CD4-positive, alpha-beta T cell treated with Interleukin-17A for 4 hours (primary cell): ENCODE data around the gene TBC1D2B.

Experiments
- DNase-seq: peaks from one replicate; pipeline ENCODE4 v3.0.0-alpha.2; 2020; ENCODE audit warnings: mixed read lengths

The TBC1D2B gene

GRCh38 chr15:78077053-78077870 is at the start of gene TBC1D2B:
TSS of gene TBC1D2B (minus strand) at chr15:78077711. CDS start at chr15:78077652, 59 bp downstream.
- DNase-seq = peak; percentile 82

DNA sequence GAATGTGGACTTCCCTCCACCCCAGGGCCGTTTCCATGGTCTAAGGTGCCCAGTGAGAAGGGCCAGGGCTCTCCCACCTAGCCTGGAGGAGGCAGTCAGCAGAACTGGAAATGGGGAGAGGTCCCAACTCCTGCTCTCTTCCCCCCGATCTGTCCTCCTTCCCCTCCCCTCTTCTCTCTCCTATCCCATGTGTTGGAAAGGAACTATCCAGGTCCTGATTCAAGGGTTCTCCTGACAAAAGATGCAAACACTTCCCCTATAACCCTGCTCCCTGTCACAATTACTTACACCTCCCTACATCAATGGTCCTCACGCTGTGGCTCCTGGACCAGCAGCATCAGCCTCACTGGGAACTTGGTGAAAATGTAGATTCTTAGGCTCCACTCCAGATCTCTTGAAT is 47.8 kb upstream of the TBC1D2B start:
- no peak for DNase-seq

- no peak for DNase-seq
Measured at GRCh38 chr15:78120523-78120922, 43.0 kb upstream of the TBC1D2B start.

DNA sequence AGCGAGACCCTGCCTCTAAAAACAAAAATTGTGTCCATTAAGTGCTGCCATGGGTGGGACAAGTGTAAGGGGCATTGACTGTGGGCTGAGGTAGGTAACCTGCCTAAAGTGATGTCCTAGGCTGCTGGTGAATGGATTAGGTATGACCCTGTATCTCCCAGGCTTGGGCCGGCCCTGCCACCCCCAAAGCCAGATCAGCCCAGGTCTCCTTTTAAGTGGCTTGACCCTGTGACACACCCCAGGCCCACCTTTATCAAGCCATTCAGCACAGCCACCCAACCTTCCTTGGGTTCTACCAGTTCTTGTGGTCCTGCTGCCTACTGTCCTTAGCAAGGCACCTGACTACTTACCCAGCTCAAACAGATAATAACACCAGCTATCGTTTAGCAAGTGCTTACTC is 35.0 kb upstream of the TBC1D2B start:
- DNase-seq = no peak

- no peak for DNase-seq
Measured at GRCh38 chr15:78111788-78112187, 34.3 kb upstream of the TBC1D2B start.

GRCh38 chr15:78110916-78111475 is 33.5 kb upstream of the TBC1D2B start:
- no peak for DNase-seq

DNA sequence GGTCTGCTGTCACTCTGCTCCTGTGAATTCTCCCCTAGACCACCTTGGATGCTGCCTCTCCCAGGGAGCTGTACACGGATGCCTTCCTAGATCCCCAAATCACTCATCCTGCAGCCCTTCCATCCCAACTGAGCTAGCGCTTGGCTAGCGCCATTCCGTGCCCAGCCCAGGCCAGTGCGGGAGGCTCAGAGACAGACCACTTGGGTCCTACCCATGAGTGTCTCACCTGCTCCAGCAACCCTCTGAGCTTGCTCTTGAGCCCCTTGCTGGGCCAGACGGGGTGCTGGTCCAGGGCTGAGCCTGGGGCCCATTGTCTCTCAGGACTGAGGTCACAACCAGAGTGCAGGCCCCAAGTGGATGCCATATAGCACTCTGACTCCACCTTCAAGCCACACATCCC is 32.6 kb upstream of the TBC1D2B start:
- DNase-seq = no peak

DNA sequence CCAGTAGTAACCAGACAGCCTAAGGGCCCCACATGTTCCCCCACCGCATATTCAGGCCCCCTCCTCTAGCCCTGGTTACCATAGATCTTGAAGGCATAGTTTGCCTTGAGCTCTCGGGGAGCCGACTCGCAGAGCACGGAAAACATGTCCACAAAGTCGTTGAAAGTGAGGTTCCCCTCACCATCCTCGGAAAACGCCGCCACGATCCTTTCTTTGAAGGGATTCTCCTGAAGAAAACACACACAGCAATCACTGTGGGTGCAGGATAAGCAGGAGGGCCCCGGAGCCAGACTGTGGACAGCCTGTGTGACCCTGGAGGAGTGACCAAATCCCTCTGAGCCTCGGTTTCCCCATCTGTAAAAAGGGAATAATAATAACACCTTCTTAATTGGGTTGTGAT is 31.6 kb upstream of the TBC1D2B start:
- no peak for DNase-seq

GRCh38 chr15:78108300-78109084 is 31.0 kb upstream of the TBC1D2B start:
- peak; percentile 91 for DNase-seq

GRCh38 chr15:78107471-78107870 is 30.0 kb upstream of the TBC1D2B start:
- no peak for DNase-seq

- no peak for DNase-seq
Measured at GRCh38 chr15:78105476-78106241, 28.1 kb upstream of the TBC1D2B start.

DNA sequence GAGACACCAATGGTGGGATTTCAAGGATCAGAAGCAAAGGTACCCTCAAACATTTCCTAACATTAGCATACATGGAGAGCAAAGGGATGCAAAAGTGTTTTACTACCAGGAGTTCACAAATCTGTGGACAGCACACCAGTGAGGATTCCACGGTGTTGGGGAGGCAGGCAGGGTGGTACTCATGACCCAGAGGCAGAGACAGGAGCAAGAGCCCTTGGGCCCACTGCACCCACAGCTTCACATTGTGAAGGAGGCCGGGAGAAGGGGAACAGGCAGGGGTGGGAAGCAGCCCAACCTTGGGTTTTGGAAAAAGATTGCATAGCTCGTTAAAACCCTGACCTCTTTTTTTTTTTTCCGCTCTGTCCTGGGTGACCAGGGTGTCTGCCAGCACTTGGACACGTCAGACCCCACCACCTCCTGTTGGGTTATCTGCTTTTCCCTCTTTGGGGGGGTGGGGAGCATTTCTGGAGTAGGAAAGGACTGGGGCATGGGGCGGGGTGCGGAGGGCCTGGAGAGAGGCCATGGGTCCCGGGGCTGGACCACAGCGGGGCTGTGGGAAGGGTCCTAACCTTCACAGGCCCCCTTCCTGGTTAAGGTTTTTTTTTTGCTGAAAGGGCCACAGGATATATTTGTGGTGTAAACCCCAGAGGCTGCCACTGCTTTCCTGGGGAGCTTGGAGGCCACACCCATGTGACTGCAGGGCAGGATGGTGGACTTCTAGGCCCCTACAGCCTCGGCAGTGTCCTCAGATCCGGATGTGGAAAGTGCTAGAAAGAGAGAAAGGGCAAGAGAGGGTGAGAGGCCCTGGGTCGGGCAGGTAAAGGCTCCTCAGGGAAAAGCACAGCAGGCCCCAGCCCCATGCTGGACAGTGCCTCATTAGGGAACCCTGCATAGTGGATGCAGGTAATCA is 27.3 kb upstream of the TBC1D2B start:
- DNase-seq = no peak

- DNase-seq = no peak
Measured at GRCh38 chr15:78104119-78104479, 26.6 kb upstream of the TBC1D2B start.

GRCh38 chr15:78103406-78104118 is 26.1 kb upstream of the TBC1D2B start:
- peak; percentile 62 for DNase-seq

DNA sequence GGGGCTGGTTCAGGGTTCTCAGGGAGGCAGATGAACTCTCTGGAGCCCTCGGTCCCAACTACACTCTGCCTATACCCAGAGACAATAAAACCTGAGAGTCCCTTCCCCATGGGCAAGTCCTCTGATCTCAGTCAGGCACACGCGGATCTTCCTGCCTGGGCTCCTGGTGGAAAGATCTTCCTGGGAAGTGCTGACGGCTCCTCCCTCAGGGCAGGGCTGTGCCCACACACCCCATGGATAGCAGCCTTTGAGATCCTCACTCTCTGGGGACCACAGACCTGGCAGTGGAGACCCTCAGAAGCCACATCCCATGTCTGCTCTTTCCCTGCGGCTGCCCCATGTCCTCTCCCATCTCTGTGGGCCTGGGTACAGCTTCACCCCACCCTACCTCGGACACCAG is 25.2 kb upstream of the TBC1D2B start:
- DNase-seq = no peak

- DNase-seq = no peak
Measured at GRCh38 chr15:78102211-78102610, 24.7 kb upstream of the TBC1D2B start.

- no peak for DNase-seq
Measured at GRCh38 chr15:78101423-78102105, 24.1 kb upstream of the TBC1D2B start.

DNA sequence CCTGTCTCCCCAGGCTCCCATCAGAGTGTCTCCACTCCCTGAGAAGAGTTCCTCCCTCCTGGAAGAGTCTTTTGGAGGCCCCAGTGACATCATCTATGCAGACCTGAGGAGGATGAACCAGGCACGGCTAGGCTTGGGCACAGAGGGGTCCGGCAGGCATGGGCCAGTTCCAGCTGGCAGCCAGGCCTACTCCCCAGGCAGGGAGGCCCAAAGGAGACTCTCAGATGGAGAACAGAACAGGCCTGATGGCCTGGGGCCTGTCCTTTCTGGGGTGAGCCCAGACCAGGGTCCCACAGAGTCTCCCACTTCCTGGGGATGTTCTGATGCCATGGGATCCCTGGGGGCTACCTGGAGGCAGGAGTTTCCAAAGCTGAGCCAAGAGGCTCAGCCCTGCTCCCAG is 23.4 kb upstream of the TBC1D2B start:
- DNase-seq = no peak

- DNase-seq = no peak
Measured at GRCh38 chr15:78098131-78098755, 20.7 kb upstream of the TBC1D2B start.

DNA sequence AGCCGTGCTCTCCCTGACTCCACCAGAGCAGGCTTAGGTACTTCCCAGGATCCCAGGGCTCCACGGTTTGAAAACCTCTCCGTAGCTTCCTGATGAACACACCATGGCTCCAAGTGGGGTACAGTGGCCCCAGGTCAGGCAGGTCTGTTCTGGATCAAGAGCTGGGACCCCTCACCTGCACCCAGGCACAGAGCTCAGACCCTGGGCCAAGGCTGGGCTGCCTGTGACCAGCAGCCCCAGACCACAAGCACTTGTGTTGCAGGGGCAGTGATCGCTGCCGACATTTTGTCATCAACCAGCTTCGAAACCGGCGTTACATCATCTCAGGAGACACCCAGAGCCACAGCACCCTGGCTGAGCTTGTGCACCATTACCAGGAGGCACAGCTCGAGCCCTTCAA is 20.2 kb upstream of the TBC1D2B start:
- no peak for DNase-seq
